ENCODE results near the gene GDF7. TPM values are rescaled to one million over a fixed set of nuclear protein-coding genes. Genes with fewer than 3 reads are reported as not detected.

Gene GDF7
- total and polyA plus RNA-seq, 10 of the 15 experiments (the other 5 are each of a cell fraction or from before 2014, with no cell fraction given): 0.02 to 0.11 (median 0.04) TPM; not detected in 1

DNA sequence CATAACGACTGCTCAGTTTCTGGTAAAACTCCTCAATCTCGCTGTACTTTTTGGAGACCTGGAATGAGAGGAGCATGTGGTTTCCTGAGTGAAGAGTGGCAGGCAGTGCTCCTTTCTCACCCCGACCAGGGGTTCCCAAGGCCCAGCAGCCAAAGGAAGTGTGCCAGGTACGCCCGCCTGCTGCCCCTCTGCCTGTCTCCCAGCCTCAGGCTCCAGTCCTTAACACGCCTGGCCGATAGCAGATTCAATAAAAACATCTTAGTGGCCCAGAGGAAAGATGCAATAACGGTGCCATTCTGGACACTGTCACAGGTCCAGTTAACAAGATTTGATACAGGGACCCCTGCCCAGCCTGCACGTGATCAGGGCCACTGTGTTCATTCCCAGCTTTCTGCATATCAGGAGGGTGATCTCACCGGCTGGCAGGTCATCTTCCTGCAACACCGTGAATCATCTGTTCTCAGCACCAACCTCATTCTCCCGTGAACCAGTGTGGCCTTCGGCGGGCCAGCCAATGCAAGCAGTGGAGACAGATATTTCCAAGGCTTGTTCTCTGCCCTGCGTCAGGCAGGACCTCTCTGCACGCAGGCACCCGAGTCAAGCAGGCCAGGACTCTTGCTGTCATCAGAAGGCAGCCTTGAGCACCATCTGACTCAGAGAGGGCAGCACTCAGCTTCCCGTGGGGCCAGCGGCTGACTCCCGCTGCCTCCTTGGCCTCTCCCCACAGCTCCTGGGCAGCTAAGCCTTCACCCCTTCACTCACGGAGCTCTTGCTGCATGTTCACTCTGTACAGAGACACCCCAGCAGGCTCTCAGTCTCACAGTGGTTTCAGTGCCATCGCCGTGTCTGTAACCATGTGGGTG is 25.6 kb upstream of the GDF7 start:
- SMC1A ChIA-PET (ENCODE audit: uncharacterized antibody, unreplicated experiment): interaction anchor here (1.0 to 5.6 kb wide), 7 partner anchors 10 to 229 kb away, joined by 3 to 34 read pairs (median 17); partner anchors contain the start of genes HS1BP3 and RHOB
- H2AFZ ChIP-seq (ENCODE audit: control insufficient read depth, low read depth, low read length): no peak overlapping the region
- H3K4me3 ChIP-seq: no peak overlapping the region
- no peak overlapping the region for H3K27ac ChIP-seq (ENCODE audit: control insufficient read depth, insufficient read depth)
- peaks cover 0 to 3% of the 10 kb centered on the region in 2 experiments; a peak in 2 of 4 replicates for H3K36me3 ChIP-seq (ENCODE audit: control insufficient read depth in 2 of 2, insufficient read depth in 2 of 2, low read length in 1 of 2)
- H3K4me2 ChIP-seq (ENCODE audit: control insufficient read depth, insufficient read depth): no peak overlapping the region
- in situ Hi-C loops (cut with MboI) (loop anchor here (5.0 kb wide), 1 partner anchor 199 kb away; no protein-coding TSS in a partner anchor), intact Hi-C loops (cut with micrococcal nuclease; ENCODE audit: unreplicated experiment) (no loop called here)
- WGBS (ENCODE audit: insufficient coverage, insufficient replicate concordance, low lambda C conversion rate, missing lambda C conversion rate): 66% methylated on average over 23 of the region's 23 CpGs
- no peaks in the 10 kb centered on the region; the same call in 1 of the 2 replicates for H4K20me1 ChIP-seq (ENCODE audit: control insufficient read depth, insufficient read depth)
- FAIRE-seq (no peak), DNase-seq (ENCODE audit: low read depth, low spot score) (no peak), ATAC-seq (no peak)
- no peaks in the 10 kb centered on the region for H3K27me3 ChIP-seq (replicated peaks in 1 of 2; ENCODE audit: control insufficient read depth in 2 of 2, insufficient read depth in 2 of 2, low read length in 1 of 2)
- RAD21 ChIA-PET (ENCODE audit: unreplicated experiment): interaction anchor here (0.8 to 4.1 kb wide), 9 partner anchors 10 to 229 kb away, joined by 3 to 38 read pairs (median 12); partner anchors contain the start of genes HS1BP3 and RHOB
- H3K79me2 ChIP-seq (ENCODE audit: control insufficient read depth, insufficient read depth, low read length): no peaks in the 10 kb centered on the region
- CTCF ChIA-PET: interaction anchor here (0.8 to 6.3 kb wide), 19 partner anchors 10 to 315 kb away, joined by 3 to 72 read pairs (median 8); partner anchors contain the start of gene HS1BP3
- POLR2A ChIA-PET: no interaction called here
- no peaks in the 10 kb centered on the region for H3K9me3 ChIP-seq (replicated peaks; ENCODE audit: control insufficient read depth, insufficient read depth, low read length)
- H3K4me1 ChIP-seq (ENCODE audit: control insufficient read depth, insufficient read depth, low read length): no peaks in the 10 kb centered on the region
- no peak overlapping the region for H3K9ac ChIP-seq (ENCODE audit: control insufficient read depth, insufficient read depth, low read length)
- BruUV-seq (replicated peaks): no TSS peak
- TF ChIP-seq, protein P1, sequence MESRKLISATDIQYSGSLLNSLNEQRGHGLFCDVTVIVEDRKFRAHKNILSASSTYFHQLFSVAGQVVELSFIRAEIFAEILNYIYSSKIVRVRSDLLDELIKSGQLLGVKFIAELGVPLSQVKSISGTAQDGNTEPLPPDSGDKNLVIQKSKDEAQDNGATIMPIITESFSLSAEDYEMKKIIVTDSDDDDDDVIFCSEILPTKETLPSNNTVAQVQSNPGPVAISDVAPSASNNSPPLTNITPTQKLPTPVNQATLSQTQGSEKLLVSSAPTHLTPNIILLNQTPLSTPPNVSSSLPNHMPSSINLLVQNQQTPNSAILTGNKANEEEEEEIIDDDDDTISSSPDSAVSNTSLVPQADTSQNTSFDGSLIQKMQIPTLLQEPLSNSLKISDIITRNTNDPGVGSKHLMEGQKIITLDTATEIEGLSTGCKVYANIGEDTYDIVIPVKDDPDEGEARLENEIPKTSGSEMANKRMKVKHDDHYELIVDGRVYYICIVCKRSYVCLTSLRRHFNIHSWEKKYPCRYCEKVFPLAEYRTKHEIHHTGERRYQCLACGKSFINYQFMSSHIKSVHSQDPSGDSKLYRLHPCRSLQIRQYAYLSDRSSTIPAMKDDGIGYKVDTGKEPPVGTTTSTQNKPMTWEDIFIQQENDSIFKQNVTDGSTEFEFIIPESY (IDR thresholded peaks at IDR 0.05): no peak
- no peak for TF ChIP-seq CBX3 (IDR thresholded peaks at IDR 0.05; ENCODE audit: borderline replicate concordance, low read depth)
- TF ChIP-seq CHD2 (IDR thresholded peaks at IDR 0.05; ENCODE audit: borderline replicate concordance, low read depth, low read length): no peak
- TF ChIP-seq, protein P2, sequence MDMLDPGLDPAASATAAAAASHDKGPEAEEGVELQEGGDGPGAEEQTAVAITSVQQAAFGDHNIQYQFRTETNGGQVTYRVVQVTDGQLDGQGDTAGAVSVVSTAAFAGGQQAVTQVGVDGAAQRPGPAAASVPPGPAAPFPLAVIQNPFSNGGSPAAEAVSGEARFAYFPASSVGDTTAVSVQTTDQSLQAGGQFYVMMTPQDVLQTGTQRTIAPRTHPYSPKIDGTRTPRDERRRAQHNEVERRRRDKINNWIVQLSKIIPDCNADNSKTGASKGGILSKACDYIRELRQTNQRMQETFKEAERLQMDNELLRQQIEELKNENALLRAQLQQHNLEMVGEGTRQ (IDR thresholded peaks at IDR 0.05; ENCODE audit: borderline replicate concordance, low read depth, low read length): no peak
- TF ChIP-seq, protein P3, sequence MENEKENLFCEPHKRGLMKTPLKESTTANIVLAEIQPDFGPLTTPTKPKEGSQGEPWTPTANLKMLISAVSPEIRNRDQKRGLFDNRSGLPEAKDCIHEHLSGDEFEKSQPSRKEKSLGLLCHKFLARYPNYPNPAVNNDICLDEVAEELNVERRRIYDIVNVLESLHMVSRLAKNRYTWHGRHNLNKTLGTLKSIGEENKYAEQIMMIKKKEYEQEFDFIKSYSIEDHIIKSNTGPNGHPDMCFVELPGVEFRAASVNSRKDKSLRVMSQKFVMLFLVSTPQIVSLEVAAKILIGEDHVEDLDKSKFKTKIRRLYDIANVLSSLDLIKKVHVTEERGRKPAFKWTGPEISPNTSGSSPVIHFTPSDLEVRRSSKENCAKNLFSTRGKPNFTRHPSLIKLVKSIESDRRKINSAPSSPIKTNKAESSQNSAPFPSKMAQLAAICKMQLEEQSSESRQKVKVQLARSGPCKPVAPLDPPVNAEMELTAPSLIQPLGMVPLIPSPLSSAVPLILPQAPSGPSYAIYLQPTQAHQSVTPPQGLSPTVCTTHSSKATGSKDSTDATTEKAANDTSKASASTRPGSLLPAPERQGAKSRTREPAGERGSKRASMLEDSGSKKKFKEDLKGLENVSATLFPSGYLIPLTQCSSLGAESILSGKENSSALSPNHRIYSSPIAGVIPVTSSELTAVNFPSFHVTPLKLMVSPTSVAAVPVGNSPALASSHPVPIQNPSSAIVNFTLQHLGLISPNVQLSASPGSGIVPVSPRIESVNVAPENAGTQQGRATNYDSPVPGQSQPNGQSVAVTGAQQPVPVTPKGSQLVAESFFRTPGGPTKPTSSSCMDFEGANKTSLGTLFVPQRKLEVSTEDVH (IDR thresholded peaks at IDR 0.05; ENCODE audit: low read depth, partially characterized antibody): no peak
- TF ChIP-seq, protein P4, sequence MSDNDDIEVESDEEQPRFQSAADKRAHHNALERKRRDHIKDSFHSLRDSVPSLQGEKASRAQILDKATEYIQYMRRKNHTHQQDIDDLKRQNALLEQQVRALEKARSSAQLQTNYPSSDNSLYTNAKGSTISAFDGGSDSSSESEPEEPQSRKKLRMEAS (IDR thresholded peaks at IDR 0.05; ENCODE audit: low read depth, low read length): no peak
- no peak for TF ChIP-seq SREBF2 (IDR thresholded peaks at IDR 0.05; ENCODE audit: low read length)
- TF ChIP-seq, protein P5, sequence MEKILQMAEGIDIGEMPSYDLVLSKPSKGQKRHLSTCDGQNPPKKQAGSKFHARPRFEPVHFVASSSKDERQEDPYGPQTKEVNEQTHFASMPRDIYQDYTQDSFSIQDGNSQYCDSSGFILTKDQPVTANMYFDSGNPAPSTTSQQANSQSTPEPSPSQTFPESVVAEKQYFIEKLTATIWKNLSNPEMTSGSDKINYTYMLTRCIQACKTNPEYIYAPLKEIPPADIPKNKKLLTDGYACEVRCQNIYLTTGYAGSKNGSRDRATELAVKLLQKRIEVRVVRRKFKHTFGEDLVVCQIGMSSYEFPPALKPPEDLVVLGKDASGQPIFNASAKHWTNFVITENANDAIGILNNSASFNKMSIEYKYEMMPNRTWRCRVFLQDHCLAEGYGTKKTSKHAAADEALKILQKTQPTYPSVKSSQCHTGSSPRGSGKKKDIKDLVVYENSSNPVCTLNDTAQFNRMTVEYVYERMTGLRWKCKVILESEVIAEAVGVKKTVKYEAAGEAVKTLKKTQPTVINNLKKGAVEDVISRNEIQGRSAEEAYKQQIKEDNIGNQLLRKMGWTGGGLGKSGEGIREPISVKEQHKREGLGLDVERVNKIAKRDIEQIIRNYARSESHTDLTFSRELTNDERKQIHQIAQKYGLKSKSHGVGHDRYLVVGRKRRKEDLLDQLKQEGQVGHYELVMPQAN (conservative IDR thresholded peaks at IDR 0.05): no peak
- no peak for TF ChIP-seq RELA (IDR thresholded peaks at IDR 0.05; ENCODE audit: borderline replicate concordance, partially characterized antibody)
- TF ChIP-seq NRF1 (conservative IDR thresholded peaks at IDR 0.05; ENCODE audit: low read depth, low read length): no peak
- no peak for TF ChIP-seq POLR2AphosphoS5 (IDR thresholded peaks at IDR 0.05; ENCODE audit: low read length)
